HepG2 (cell line): Measurements from ENCODE around the gene BHLHE23. TPM values are rescaled to one million over a fixed set of nuclear protein-coding genes. Genes with fewer than 3 reads are reported as not detected.

Experiments used
- CAMTA2 ChIP-seq: sonication (generic); formaldehyde crosslinking; IDR thresholded peaks from 2 replicates; pipeline ENCODE4 v1.4.0; 2020; ENCODE audit warnings: mild to moderate bottlenecking, missing genetic modification reagents, borderline replicate concordance
- CBX5 ChIP-seq: sonication (generic); formaldehyde crosslinking; IDR thresholded peaks from 2 replicates; pipeline ENCODE4 v1.4.0; 2020; ENCODE audit warnings: missing genetic modification reagents, borderline replicate concordance
- CREM ChIP-seq, 2 experiments: sonication (generic) in 1 of 2; formaldehyde crosslinking in 1 of 2; IDR thresholded peaks; 2 replicates each; pipeline versions ENCODE4 v1.4.0 to v1.6.1; 2016 to 2020; ENCODE audit warnings: antibody characterized with exemption in 1 of 2, mild to moderate bottlenecking in 1 of 2, missing genetic modification reagents in 1 of 2
- FOXM1 ChIP-seq: sonication (generic); formaldehyde crosslinking; IDR thresholded peaks from 2 replicates; pipeline ENCODE4 v1.5.0; 2020; ENCODE audit warnings: missing genetic modification reagents
- GABPB1 ChIP-seq: IDR thresholded peaks from 2 replicates; pipeline ENCODE4 v1.6.1; 2016; ENCODE audit warnings: mild to moderate bottlenecking, missing genetic modification reagents, moderate library complexity, missing compliant biosample characterization
- HOXA9 ChIP-seq: sonication (generic); formaldehyde crosslinking; IDR thresholded peaks from 2 replicates; pipeline ENCODE4 v1.8.1; 2022; ENCODE audit warnings: missing genetic modification reagents, mild to moderate bottlenecking, moderate library complexity, borderline replicate concordance
- POLR2A ChIP-seq, 2 experiments: IDR thresholded peaks; 2 replicates each; pipeline ENCODE4 v1.6.1; 2011; ENCODE audit warnings: low read depth in 2 of 2, low read length in 2 of 2, mild to moderate bottlenecking in 1 of 2, moderate library complexity in 1 of 2; ENCODE audit not compliant: insufficient read depth in 1 of 2
- RBFOX2 ChIP-seq: fragments of 200-400 bp; formaldehyde crosslinking; IDR thresholded peaks from 2 replicates; pipeline ENCODE4 v1.6.1; 2017; ENCODE audit warnings: low read depth, mild to moderate bottlenecking, low read length
- TAF1 ChIP-seq: sonication (generic); formaldehyde crosslinking; IDR thresholded peaks from 2 replicates; pipeline ENCODE4 v1.4.0; 2020; ENCODE audit warnings: missing genetic modification reagents
- ZNF407 ChIP-seq: sonication (generic); formaldehyde crosslinking; IDR thresholded peaks from one replicate; pipeline ENCODE4 v1.5.1; 2020; ENCODE audit warnings: mild to moderate bottlenecking, missing genetic modification reagents; ENCODE audit errors: not compliant biosample characterization
- ZNF572 ChIP-seq: sonication (generic); formaldehyde crosslinking; IDR thresholded peaks from 2 replicates; pipeline ENCODE4 v1.5.1; 2020; ENCODE audit warnings: mild to moderate bottlenecking, missing genetic modification reagents
- ZNF576 ChIP-seq: sonication (generic); formaldehyde crosslinking; IDR thresholded peaks from 2 replicates; pipeline ENCODE4 v1.4.0; 2020; ENCODE audit warnings: mild to moderate bottlenecking, missing genetic modification reagents
- ZNF609 ChIP-seq: sonication (generic); formaldehyde crosslinking; IDR thresholded peaks from 2 replicates; pipeline ENCODE4 v1.4.0; 2020; ENCODE audit warnings: mild to moderate bottlenecking, missing genetic modification reagents, borderline replicate concordance
- ZNF652 ChIP-seq: IDR thresholded peaks from 2 replicates; pipeline ENCODE4 v1.6.1; 2016; ENCODE audit warnings: low read depth, borderline replicate concordance
- ZNF768 ChIP-seq: sonication (generic); formaldehyde crosslinking; IDR thresholded peaks from 2 replicates; pipeline ENCODE4 v1.4.0; 2020; ENCODE audit warnings: missing genetic modification reagents
- ZNF776 ChIP-seq: sonication (generic); formaldehyde crosslinking; IDR thresholded peaks from 2 replicates; pipeline ENCODE4 v1.4.0; 2020; ENCODE audit warnings: mild to moderate bottlenecking, missing genetic modification reagents
- ZSCAN20 ChIP-seq: sonication (generic); formaldehyde crosslinking; IDR thresholded peaks from 2 replicates; pipeline ENCODE4 v1.4.0; 2020; ENCODE audit warnings: missing genetic modification reagents, mild to moderate bottlenecking, borderline replicate concordance
- polyA plus RNA-seq, 8 experiments: library from polyadenylated mRNA; depleted of rRNA in 3 of 8; stranded (reverse) in 7 of 8; unstranded in 1 of 8; fragments of >200 nt; fragmentation: Illumina TruSeq in 4 of 8; extraction: Trizol in 4 of 8; gene quantifications; 2 replicates each; pipeline versions ENCODE4 v1.2.1 to v1.2.3, GENCODE V29; 2011 to 2016; ENCODE audit warnings: low read depth in 4 of 8, missing spikeins in 1 of 8, mixed read lengths in 1 of 8; ENCODE audit not compliant: insufficient read depth in 1 of 8
- total RNA-seq, 5 experiments: library from RNA; depleted of rRNA; stranded (reverse); fragments of >200 nt; fragmentation: Illumina TruSeq; extraction: Trizol; gene quantifications; 2 replicates each; pipeline ENCODE4 v1.2.3, GENCODE V29; 2016; ENCODE audit warnings: low read depth in 1 of 5

The BHLHE23 gene
- total and polyA plus RNA-seq, 2 of the 13 experiments (the other 11 are each of a cell fraction or from before 2014, with no cell fraction given), result not detected

- TF ChIP-seq ZNF572 (CRISPR knock-in tag), result no peak
- no peak for TF ChIP-seq ZSCAN20 (CRISPR knock-in tag)
- TF ChIP-seq RBFOX2, result peak; percentile 25; the same call in 1 of the 2 replicates
- no peak for TF ChIP-seq ZNF609 (CRISPR knock-in tag)
- TF ChIP-seq ZNF776 (CRISPR knock-in tag), result no peak
- 0 out of 2 replicates have a peak, but pooled peaks have one; percentile 19 for TF ChIP-seq GABPB1 (CRISPR knock-in tag)
- TF ChIP-seq CREM (IDR thresholded peaks at IDR 0.05), result no peak
- TF ChIP-seq CREM (CRISPR knock-in tag; IDR thresholded peaks at IDR 0.05), result no peak
- 0 out of 2 replicates have a peak, but pooled peaks have one; percentile 31 for TF ChIP-seq CAMTA2
- no peak for TF ChIP-seq TAF1 (CRISPR knock-in tag)
- no peak for TF ChIP-seq ZNF652 (CRISPR knock-in tag)
- TF ChIP-seq HOXA9 (CRISPR knock-in tag), result no peak
- 0 out of 2 replicates have a peak, but pooled peaks have one; percentile 12 for TF ChIP-seq CBX5 (CRISPR knock-in tag)
- TF ChIP-seq ZNF407 (CRISPR knock-in tag), result no peak
- TF ChIP-seq ZNF576 (CRISPR knock-in tag), result no peak
- peak in 1 of 2 experiments; percentile 12; a peak in 1 of 4 replicates for TF ChIP-seq POLR2A (IDR thresholded peaks at IDR 0.05; ENCODE audit: insufficient read depth in 1 of 2, low read depth in 2 of 2, low read length in 2 of 2)
- no peak for TF ChIP-seq FOXM1
- 0 out of 2 replicates have a peak, but pooled peaks have one; percentile 8 for TF ChIP-seq ZNF768 (CRISPR knock-in tag)
These were observed 42.1 kb downstream of the BHLHE23 start (continued) for GRCh38 chr20:62964700-62965099.
